RCC 7860 (cell line): ENCODE data around the gene RAVER1.
A peak's percentile ranks its signal among the peaks of the same experiment; 100 is the strongest.

ENCODE experiments used
- DNase-seq: peaks from one replicate; pipeline ENCODE4 v3.0.0-alpha.2; 2015; ENCODE audit warnings: low spot score
- FAIRE-seq: peaks from 2 replicates; lab custom pipeline; 2012; peaks lifted over from hg19 to GRCh38; lab: Jason Lieb, UNC

The RAVER1 gene

GRCh38 chr19:10270616-10271394, 62.5 kb downstream of the RAVER1 start, which contains the start of gene ICAM1:
TSS of gene ICAM1 (plus strand) at chr19:10271120. CDS start at chr19:10271160, 40 bp downstream.
- DNase-seq = peak; percentile 83
- FAIRE-seq = peak; percentile 40

GRCh38 chr19:10270180-10270615, 63.1 kb downstream of the RAVER1 start:
- DNase-seq (peak; percentile 80), FAIRE-seq (no peak)

- FAIRE-seq (no peak), DNase-seq (peak; percentile 58)
Measured at GRCh38 chr19:10269333-10270179, 63.8 kb downstream of the RAVER1 start.

GRCh38 chr19:10268071-10268470, 65.3 kb downstream of the RAVER1 start:
- FAIRE-seq (no peak), DNase-seq (no peak)

GRCh38 chr19:10266706-10267105, 66.6 kb downstream of the RAVER1 start:
- FAIRE-seq (no peak), DNase-seq (no peak)
